MCF 10A (cell line): Measurements from ENCODE around the gene RNF126. TPM values are rescaled to one million over a fixed set of nuclear protein-coding genes. Genes with fewer than 3 reads are reported as not detected.

Experiments used
- BruUV-seq: library from RNA; stranded (reverse); fragments of 400-500 nt; replicated peaks from 2 replicates; lab custom pipeline; 2021; lab: Mats Ljungman, UMichigan
- CTCF ChIA-PET: fragments of 300-600 bp; sonication (Branson Sonifier 250); formaldehyde crosslinking; extraction: SDS; loops from one replicate; lab custom pipeline; 2021; ENCODE audit warnings: antibody characterized with exemption, inconsistent platforms; lab: Yijun Ruan, JAX
- POLR2A ChIA-PET: fragments of 300-600, 350-650 bp; sonication (Branson Sonifier 250); formaldehyde crosslinking; extraction: SDS; loops from one replicate; lab custom pipeline; 2020; ENCODE audit warnings: antibody characterized with exemption, inconsistent platforms; lab: Yijun Ruan, JAX
- DNase-seq: peaks from one replicate; pipeline ENCODE4 v3.0.0-alpha.2; 2018; ENCODE audit not compliant: unreplicated experiment
- H3K27ac Mint-ChIP-seq: one replicate; pipeline ENCODE4 v1.8.0; 2022; ENCODE audit warnings: mild to moderate bottlenecking, low read depth, mixed read lengths; ENCODE audit not compliant: unreplicated experiment
- H3K27me3 Mint-ChIP-seq: one replicate; pipeline ENCODE4 v1.8.0; 2022; ENCODE audit warnings: mixed read lengths; ENCODE audit not compliant: insufficient read depth, unreplicated experiment
- H3K36me3 Mint-ChIP-seq: one replicate; pipeline ENCODE4 v1.8.0; 2022; ENCODE audit warnings: mild to moderate bottlenecking, moderate library complexity, mixed read lengths; ENCODE audit not compliant: insufficient read depth, unreplicated experiment
- H3K4me1 Mint-ChIP-seq: one replicate; pipeline ENCODE4 v1.8.0; 2022; ENCODE audit warnings: mixed read lengths; ENCODE audit not compliant: insufficient read depth, unreplicated experiment
- H3K4me3 Mint-ChIP-seq: one replicate; pipeline ENCODE4 v1.8.0; 2022; ENCODE audit warnings: mild to moderate bottlenecking, moderate library complexity, mixed read lengths; ENCODE audit not compliant: unreplicated experiment
- H3K9me3 Mint-ChIP-seq: one replicate; pipeline ENCODE4 v1.8.0; 2022; ENCODE audit warnings: mixed read lengths; ENCODE audit not compliant: unreplicated experiment
- CTCF ChIP-seq: fragments of 200-600 bp; IDR thresholded peaks from one replicate; pipeline ENCODE4 v1.8.0; 2022; ENCODE audit warnings: antibody characterized with exemption, mild to moderate bottlenecking; ENCODE audit not compliant: unreplicated experiment
- intact Hi-C: fragments of 100-400 bp; cut with micrococcal nuclease; formaldehyde crosslinking; loops from 2 replicates; pipeline ENCODE4 v1.14.1; 2022
- total RNA-seq: library from RNA; stranded (reverse); gene quantifications from 2 replicates; pipeline ENCODE4 v1.2.3, GENCODE V29; 2022

The RNF126 gene
- total RNA-seq, 1 experiment from 2014 or later = 68.0 TPM

- H3K4me3 Mint-ChIP-seq = peak overlapping the region; percentile 56
- no peaks in the 10 kb centered on the region for H3K27me3 Mint-ChIP-seq
- peaks cover 25% of the 10 kb centered on the region for H3K4me1 Mint-ChIP-seq
- intact Hi-C loops = loop anchor here (1.0 to 5.0 kb wide), 2 partner anchors 69 to 78 kb away; partner anchors contain the start of gene HCN2
- POLR2A ChIA-PET = no interaction called here
- BruUV-seq = no TSS peak
- CTCF ChIA-PET = interaction anchor here (0.6 to 2.2 kb wide), 2 partner anchors 59 to 69 kb away, joined by 3 to 7 read pairs; no protein-coding TSS in a partner anchor
- TF ChIP-seq CTCF = peak; percentile 98
- no peak overlapping the region for H3K27ac Mint-ChIP-seq
- peak; percentile 76 for DNase-seq
- no peaks in the 10 kb centered on the region for H3K36me3 Mint-ChIP-seq
- no peaks in the 10 kb centered on the region for H3K9me3 Mint-ChIP-seq
Observed at GRCh38 chr19:664913-665443, 2.0 kb upstream of the RNF126 start.

DNA sequence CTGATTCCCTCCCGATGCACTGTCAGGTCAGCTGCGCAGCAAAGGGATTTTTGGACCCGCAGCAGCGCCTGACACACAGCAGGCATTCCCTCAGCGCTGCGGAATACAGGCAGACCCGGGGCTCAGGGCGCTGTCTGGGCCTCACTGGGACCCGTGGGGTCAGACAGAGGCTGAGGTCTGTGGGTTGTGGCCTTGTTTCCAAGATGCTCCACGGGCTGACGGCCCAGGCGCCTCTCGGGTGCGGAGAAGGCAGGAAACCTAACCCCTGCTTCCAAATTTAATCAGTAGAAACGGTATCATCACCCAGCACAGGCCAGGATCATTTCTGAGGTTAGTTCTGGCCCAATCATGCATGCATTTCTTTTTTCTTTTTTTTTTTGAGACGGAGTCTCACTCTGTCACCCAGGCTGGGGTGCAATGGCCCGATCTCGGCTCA, 686 bp upstream of the RNF126 start:
- H3K9me3 Mint-ChIP-seq = no peaks in the 10 kb centered on the region
- H3K27ac Mint-ChIP-seq = peak overlapping the region; percentile 80
- BruUV-seq = no TSS peak
- CTCF ChIA-PET = interaction anchor here (0.7 to 1.8 kb wide), 4 partner anchors 14 to 71 kb away, joined by 3 to 7 read pairs (median 5); no protein-coding TSS in a partner anchor
- DNase-seq = no peak
- peaks cover 31% of the 10 kb centered on the region for H3K4me1 Mint-ChIP-seq
- TF ChIP-seq CTCF = no peak
- H3K36me3 Mint-ChIP-seq = peaks cover 7% of the 10 kb centered on the region
- peak overlapping the region; percentile 87 for H3K4me3 Mint-ChIP-seq
- intact Hi-C loops = loop anchor here (5.0 kb wide), 1 partner anchor 76 kb away; the partner anchor contains the start of gene HCN2
- POLR2A ChIA-PET = interaction anchor here (0.6 to 2.2 kb wide), 13 partner anchors 9 to 589 kb away, joined by 3 to 49 read pairs (median 4); partner anchors contain the start of genes FSTL3, MISP and PTBP1
- no peaks in the 10 kb centered on the region for H3K27me3 Mint-ChIP-seq

DNA sequence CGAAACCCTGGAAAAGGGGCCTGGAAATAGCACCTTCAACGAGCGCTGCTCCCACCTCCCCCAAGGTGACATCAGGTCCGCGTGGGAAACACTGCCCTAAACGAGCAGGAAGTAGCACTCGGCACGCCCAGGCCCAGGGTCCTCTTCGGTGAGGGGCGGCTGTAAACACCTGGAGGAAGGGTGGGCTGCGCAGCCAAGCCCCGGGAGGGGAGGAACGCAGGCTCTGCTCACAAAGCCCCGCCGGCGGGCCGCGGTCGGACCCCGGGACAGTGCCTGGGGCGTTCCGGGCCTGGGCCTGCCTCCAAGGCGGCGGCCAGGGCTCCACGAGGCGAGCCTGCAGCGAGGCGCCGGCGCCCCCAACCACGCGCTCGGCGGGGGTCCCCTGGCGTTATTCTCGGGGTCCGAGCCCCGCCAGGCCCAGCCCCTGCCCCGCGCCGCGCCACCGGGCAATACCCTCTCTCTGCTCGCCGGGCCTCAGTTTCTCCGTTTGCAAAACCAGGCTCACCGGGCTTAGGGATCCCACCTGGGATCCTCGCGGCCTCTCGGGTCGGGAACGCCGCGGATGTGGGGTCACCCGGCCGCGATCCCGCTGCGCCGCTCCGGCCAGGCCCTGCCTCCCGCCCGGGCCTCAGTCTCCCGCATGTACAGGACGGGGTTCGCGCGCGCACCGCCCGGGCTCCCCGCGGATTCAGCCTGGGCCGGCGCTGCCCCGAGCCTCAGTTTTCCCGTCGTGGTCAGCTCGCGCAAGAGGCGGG, 630 bp downstream of the RNF126 start:
- Mint-ChIP-seq H3K9me3 (no peaks in the 10 kb centered on the region), H3K27ac (peak overlapping the region; percentile 88), H3K36me3 (peaks cover 7% of the 10 kb centered on the region), H3K4me3 (peak overlapping the region; percentile 87), H3K27me3 (no peaks in the 10 kb centered on the region), H3K4me1 (peaks cover 31% of the 10 kb centered on the region)
- ChIA-PET POLR2A (interaction anchor here (0.6 to 3.3 kb wide), 10 partner anchors 14 to 943 kb away, joined by 3 to 49 read pairs (median 6); partner anchors contain the start of genes CDC34, FSTL3, MISP and UQCR11), CTCF (interaction anchor here (0.8 to 1.8 kb wide), 3 partner anchors 15 to 72 kb away, joined by 3 to 7 read pairs (median 7); no protein-coding TSS in a partner anchor)
- intact Hi-C loops = loop anchor here (5.0 kb wide), 1 partner anchor 75 kb away; the partner anchor contains the start of gene HCN2
- DNase-seq = peak; percentile 64
- BruUV-seq = no TSS peak
- TF ChIP-seq CTCF = no peak
